Neural crest cell (in vitro differentiated cells): ENCODE data around the gene SAFB2. TPM values are rescaled to one million over a fixed set of nuclear protein-coding genes. Genes with fewer than 3 reads are reported as not detected.

Experiments
- DNase-seq: peaks from one replicate; pipeline ENCODE4 v3.0.0; 2021; ENCODE audit warnings: low read depth, mixed read lengths, low spot score
- H3K27ac Mint-ChIP-seq: one replicate; pipeline ENCODE4 v1.8.0; 2021; ENCODE audit warnings: mild to moderate bottlenecking, mixed read lengths; ENCODE audit not compliant: unreplicated experiment
- H3K27me3 Mint-ChIP-seq: 2 replicates; pipeline ENCODE4 v1.8.0; 2021; ENCODE audit warnings: low read depth, mild to moderate bottlenecking, mixed read lengths
- H3K36me3 Mint-ChIP-seq: 2 replicates; pipeline ENCODE4 v1.8.0; 2021; ENCODE audit warnings: low read depth, mild to moderate bottlenecking, mixed read lengths
- H3K4me1 Mint-ChIP-seq: 2 replicates; pipeline ENCODE4 v1.8.0; 2021; ENCODE audit warnings: mixed read lengths
- H3K4me3 Mint-ChIP-seq: one replicate; pipeline ENCODE4 v1.8.0; 2021; ENCODE audit warnings: mild to moderate bottlenecking, mixed read lengths
- H3K9me3 Mint-ChIP-seq: 2 replicates; pipeline ENCODE4 v1.8.0; 2021; ENCODE audit warnings: mixed read lengths
- total RNA-seq: library from RNA; stranded (reverse); gene quantifications from 2 replicates; pipeline ENCODE4 v1.2.1, GENCODE V29; 2021
- TF ChIP-seq, protein P1 (sequence below): fragments of 200-600 bp; sonication (generic); conservative IDR thresholded peaks from 2 replicates; pipeline ENCODE4 v1.5.0; 2021; ENCODE audit warnings: antibody characterized with exemption, mild to moderate bottlenecking

Gene SAFB2
- total RNA-seq, 1 donor from 2014 or later = 103 TPM

- peaks cover 5% of the 10 kb centered on the region for H3K27me3 Mint-ChIP-seq
- H3K36me3 Mint-ChIP-seq = no peaks in the 10 kb centered on the region
- no peak overlapping the region for H3K4me3 Mint-ChIP-seq
- TF ChIP-seq, protein P1, sequence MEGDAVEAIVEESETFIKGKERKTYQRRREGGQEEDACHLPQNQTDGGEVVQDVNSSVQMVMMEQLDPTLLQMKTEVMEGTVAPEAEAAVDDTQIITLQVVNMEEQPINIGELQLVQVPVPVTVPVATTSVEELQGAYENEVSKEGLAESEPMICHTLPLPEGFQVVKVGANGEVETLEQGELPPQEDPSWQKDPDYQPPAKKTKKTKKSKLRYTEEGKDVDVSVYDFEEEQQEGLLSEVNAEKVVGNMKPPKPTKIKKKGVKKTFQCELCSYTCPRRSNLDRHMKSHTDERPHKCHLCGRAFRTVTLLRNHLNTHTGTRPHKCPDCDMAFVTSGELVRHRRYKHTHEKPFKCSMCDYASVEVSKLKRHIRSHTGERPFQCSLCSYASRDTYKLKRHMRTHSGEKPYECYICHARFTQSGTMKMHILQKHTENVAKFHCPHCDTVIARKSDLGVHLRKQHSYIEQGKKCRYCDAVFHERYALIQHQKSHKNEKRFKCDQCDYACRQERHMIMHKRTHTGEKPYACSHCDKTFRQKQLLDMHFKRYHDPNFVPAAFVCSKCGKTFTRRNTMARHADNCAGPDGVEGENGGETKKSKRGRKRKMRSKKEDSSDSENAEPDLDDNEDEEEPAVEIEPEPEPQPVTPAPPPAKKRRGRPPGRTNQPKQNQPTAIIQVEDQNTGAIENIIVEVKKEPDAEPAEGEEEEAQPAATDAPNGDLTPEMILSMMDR = no peak
- peaks cover 21% of the 10 kb centered on the region for H3K4me1 Mint-ChIP-seq
- DNase-seq = no peak
- no peaks in the 10 kb centered on the region for H3K9me3 Mint-ChIP-seq
- no peak overlapping the region for H3K27ac Mint-ChIP-seq
Measured at GRCh38 chr19:5541456-5541855, 81.1 kb downstream of the SAFB2 start.

DNA sequence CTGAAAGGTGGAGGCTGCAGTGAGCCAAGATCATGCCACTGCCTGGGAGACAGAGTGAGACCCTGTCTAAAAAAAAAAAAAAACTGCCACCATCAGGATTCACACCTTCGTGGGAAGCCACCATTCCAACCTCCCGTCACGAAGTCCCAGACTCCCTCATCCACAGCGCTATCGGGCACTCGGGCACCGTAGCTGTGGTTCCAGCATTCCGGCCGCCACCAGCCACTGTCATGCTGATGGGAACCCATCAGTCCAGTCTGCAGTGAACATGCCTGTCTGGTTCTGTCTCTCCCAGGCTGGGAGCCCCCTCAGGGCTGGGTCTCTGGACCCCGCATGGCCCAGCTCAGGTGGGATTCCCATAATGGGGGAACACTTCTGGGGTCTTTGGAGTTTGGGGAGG lies 82.4 kb downstream of the SAFB2 start:
- Mint-ChIP-seq H3K27ac (no peak overlapping the region), H3K4me1 (peaks cover 24% of the 10 kb centered on the region), H3K9me3 (no peaks in the 10 kb centered on the region), H3K4me3 (no peak overlapping the region), H3K27me3 (no peaks in the 10 kb centered on the region), H3K36me3 (no peaks in the 10 kb centered on the region)
- TF ChIP-seq, protein P1 = no peak
- DNase-seq = no peak

DNA sequence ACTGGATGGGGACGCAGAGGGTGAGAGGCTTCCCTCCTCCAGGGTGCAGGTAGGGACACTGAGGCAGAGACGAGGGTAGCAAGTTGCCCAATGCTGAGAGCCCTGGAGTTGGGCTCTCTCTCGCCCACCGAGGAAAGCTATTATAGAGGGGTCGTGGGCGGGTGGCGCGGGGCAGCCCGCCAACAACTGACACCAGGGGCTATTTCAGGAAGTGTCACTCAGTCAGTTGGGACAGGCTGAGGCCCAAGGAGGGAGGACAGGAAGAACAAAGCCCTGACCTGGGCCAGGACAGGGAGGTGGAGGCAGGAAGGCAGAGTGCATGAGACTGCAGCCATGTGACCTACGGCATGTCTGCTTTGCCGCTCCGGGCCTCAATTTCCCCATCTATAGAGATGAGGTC lies 84.7 kb downstream of the SAFB2 start:
- DNase-seq = no peak
- Mint-ChIP-seq H3K4me3 (no peak overlapping the region), H3K4me1 (peaks cover 24% of the 10 kb centered on the region), H3K27me3 (no peaks in the 10 kb centered on the region), H3K27ac (no peak overlapping the region), H3K36me3 (peaks cover 4% of the 10 kb centered on the region), H3K9me3 (peaks cover 4% of the 10 kb centered on the region)
- TF ChIP-seq, protein P1 = no peak

Other genes starting within 250 kb of the SAFB2 start
- not detected in 2 replicates for gene ZNRF4, start 167.4 kb downstream of the SAFB2 start, total RNA-seq
- 0.37 and 0.55 TPM in 2 replicates for gene TINCR, start 54.8 kb downstream of the SAFB2 start, total RNA-seq
- gene SAFB, start 307 bp upstream of the SAFB2 start, total RNA-seq = 176 and 184 TPM in 2 replicates
- gene MICOS13, start 57.7 kb upstream of the SAFB2 start, total RNA-seq = 23.2 and 25.6 TPM in 2 replicates
- 16.0 and 21.7 TPM in 2 replicates for gene HSD11B1L, start 58.3 kb upstream of the SAFB2 start, total RNA-seq
- gene RPL36, start 67.5 kb upstream of the SAFB2 start, total RNA-seq = 1,029 and 1,097 TPM in 2 replicates
- gene LONP1, start 97.4 kb upstream of the SAFB2 start, total RNA-seq = 89.9 and 93.2 TPM in 2 replicates
- gene CATSPERD, start 97.9 kb upstream of the SAFB2 start, total RNA-seq = not detected in 2 replicates
- gene PRR22, start 162.0 kb upstream of the SAFB2 start, total RNA-seq = 6.7 and 6.8 TPM in 2 replicates
- 65.1 and 67.2 TPM in 2 replicates for gene DUS3L, start 168.4 kb upstream of the SAFB2 start, total RNA-seq
- gene NRTN, start 182.3 kb upstream of the SAFB2 start, total RNA-seq = 4.4 and 4.8 TPM in 2 replicates
- gene FUT6, start 216.9 kb upstream of the SAFB2 start, total RNA-seq = not detected in 2 replicates
- not detected in 2 replicates for gene FUT3, start 228.7 kb upstream of the SAFB2 start, total RNA-seq
- gene FUT5, start 247.8 kb upstream of the SAFB2 start, total RNA-seq = not detected in 2 replicates